ENCODE measurements around the gene KMT2D.
A peak's percentile ranks its signal among the peaks of the same experiment; 100 is the strongest.

Gene KMT2D

DNA sequence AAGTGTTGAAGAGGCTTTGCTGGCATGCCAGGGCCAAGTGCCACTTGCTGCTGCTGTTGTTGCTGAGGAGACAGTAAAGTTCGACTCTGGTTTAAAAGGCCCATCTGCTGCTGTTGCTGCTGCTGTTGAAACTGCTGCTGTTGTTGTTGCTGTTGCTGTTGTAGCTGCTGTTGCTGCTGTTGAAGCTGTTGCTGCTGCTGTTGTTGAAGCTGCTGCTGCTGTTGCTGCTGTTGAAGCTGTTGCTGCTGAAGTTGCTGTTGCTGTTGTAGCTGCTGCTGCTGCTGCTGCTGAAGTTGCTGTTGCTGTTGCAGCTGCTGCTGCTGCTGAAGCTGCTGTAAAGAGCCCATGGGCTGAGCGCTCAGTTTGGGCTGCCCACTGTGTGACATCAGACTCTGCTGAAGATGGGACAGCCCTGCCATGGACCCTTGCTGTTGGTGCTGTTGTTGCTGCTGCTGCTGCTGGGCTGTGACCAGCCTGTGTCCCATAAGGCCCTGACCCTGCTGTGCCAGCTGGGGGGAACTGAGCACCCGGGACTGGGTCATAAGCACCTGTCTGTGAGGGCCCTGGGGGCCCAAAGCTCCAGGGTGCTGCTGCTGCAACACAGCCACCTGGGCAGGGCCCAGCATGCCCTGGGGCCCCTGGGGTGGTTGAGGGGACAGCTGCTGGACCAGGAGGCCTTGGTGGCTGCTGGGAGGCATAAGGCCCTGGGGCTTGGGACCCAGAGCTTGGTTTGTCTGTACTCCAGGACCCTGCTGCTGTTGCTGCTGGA, 27.7 kb downstream of the KMT2D start:
- no peak for DNase-seq

DNA sequence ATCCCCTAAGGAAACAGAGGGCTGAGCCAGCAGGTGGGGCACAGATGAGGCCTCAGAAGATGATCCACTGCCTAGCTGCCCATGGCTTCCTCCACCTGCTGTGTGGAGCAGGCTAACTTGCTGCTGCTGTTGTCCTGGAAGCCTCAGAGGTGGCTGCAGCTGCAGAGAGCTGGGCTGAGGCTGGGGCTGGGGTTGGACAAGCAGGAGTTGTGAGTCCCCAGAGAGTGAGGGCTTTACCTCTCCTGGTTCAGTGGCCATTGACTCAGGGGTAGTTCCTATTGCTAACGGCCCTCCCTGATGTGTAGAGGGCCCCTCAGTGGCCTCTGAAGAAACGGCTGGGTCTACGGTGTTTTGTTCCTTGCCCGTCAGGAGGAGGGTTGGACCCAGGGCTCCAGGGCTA, 28.3 kb downstream of the KMT2D start:
- DNase-seq, result no peak

DNA sequence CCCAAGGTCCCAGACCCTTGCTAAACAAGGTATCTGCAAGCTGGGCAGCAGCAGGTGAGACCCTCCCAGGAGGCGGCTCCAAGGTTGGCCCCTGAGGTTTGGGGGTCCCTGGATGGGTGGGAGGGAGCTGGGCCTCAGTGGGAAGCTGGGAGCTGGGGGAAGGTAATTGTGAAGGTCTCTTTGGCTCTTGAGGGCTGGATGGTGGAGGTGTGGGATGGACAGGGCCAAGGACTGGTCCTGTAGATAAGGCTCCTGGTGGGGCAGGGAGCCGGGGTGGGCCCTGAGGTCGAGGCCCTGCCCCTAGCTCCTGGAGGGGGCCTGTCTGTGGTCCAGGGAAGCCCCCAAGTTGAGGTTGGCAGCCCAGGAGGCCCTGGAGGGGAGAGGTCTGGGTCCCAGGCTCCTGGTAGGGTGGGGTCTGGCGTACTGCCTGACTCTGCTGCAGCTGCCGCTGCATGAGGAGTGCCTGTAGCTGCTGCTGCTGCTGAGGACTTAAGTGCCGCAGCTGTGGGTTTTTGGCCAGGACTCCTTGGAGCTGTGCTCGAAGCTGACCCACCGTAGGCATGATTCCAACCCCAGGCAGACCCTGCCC, 28.9 kb downstream of the KMT2D start:
- DNase-seq, result no peak

DNA sequence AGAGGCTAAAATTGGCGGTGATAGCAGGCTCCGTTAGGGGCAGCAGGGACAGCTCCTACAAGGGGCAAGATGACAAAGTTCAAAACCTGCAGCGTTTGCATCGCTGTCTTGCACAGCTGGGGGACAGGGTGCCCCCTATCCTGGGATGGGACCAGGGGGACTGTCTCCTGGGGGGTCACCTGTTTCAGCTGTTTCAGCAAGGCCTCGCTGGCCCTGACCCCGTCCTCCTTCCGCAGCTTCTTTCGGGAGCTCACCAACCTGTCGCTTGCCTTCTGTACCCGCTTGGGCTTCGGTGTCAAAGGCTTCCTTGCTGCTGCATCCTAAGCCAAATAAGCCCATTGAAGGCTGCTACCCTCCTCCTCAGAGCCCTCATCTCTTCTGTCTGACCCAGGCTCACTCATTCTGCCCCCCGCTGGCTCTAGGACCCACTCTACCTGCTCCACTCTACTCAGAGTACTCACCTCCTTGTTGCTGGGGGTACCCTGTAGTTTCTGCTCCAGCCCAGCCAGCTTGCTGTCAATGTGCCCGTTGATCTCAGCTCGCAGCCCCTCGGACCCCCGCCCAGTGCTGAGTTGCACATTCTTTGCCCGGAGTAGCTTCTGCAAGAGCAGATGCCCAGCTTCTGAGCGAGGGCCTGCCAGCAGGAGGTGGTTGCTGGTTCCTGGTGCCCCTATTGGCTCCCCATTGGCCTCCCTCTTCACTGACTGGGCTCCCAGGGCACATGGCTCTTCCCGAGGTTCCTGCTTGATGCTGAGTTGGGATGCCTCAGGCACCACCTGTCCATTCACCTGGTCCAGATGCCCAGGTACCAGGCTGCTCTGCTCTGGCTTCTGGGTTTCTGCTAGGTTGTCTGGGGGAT, 29.7 kb downstream of the KMT2D start:
- DNase-seq, result no peak

DNA sequence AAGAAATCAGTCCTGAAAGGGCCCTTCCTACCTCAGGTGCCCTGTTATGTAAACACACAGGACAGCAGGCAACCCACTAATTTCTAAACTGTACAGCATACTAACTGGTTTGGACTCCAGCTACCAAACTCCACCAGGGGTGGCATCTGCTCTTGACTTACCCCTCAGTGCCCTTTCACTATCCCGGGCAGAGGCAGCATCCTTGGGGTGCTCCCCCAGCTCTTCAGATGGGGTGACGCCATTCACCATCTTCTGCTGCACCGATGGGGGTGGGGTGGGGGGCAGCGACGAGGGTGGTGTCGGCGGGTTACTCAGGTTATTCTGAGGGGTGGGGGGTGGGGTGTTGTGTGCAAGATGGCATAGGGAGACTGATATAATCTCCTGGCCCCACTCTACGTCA, 30.5 kb downstream of the KMT2D start:
- DNase-seq, result no peak

DNA sequence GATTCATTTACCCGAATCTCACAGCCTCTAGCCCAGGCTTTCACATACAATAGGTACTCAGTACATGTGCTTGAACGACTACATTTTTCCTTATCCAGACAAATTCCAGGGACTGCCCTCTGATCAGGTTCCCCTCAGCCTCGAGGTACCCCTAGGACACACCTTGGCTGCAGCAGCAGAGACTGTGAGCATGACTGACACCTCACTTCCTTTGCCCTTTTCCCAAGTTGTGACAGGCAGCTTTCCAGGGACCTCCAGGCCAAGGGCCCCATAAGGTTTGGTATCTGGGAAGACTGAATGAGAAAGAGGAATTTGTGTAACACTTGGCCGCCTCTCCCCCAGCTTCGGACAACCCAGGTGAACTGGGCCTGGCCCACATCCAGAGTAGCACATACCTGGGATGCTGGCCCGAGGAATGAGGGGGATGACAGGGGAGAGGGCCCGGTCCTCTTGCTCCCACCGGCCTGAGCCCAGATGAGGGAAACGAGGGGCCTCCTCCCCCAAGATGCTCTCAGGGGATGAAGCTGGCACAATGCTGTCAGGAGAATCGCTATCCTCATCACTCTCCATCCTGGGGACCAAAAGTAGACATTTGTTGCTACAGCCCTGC, 31.8 kb downstream of the KMT2D start:
- DNase-seq, result no peak

DNA sequence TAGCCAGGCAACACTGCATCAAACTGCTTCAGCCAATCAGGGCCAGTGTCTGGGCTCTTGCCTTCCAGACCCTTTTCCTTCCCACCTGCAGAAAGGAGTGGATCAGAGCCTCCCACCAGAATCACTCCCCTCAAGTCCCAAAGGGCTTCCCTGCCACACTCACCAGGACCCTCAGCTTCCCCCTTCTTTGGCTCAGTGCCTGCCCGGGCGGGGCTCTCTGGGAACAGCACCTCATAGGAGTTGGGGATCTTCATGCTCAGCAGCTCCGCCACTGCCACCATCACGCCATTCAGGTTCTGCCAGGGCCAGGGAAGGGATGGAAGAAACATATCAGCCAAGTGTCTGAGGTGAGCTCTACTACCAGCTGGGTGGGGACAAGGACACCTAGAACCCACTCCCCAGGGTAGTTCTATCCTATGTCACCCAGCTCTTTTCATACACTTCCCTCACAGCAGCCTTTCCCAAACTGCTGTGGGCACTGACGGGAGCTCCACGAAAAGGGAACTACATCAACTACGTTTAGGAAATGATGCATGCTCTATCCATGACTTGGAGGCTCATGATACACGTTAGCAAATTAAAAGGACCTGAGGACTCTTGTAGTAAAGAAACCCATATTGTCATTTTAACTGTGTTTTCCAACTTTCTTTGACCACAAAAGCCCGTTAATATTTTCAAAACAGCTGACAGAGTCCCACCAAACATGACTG, 32.6 kb downstream of the KMT2D start:
- DNase-seq, result no peak

DNA sequence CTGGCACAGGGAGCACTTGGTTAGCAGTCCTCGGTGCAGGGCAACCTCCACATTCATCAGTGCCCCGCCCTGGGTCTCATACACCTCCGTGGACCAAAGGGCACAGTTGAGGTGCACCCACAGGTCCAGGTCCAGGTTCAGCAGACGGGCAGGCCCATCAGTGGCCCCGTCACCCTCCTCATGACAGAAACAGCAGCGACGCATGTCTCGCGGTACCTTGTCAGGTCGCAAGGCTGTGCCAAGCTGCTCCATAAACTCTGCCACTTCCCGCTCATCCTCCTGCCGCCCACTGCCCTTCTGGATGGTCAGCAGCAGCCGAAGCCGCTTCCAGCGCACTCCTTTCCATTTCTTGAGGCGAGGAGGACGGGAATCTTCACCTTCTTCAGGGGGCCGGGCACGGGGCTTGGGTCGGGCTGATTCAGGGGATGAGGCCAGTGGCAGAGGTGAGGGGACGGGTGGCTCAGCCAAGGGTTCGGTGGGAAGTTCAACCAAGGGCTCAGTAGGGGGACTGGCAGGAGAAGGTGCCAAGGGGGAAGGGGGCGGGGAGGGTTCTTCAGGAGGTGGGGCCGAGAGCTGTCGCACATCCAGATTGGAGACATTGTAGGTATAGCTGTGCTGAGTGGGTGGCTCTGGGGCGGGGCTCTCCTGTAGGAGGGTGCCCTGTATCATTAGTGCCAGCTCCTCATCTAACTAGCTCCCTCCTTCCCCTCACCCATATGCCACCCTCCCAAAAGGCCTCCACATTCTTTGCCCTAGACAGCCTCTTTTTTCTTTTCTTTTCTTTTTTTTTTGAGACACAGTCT, 33.7 kb downstream of the KMT2D start:
- DNase-seq, result no peak

DNA sequence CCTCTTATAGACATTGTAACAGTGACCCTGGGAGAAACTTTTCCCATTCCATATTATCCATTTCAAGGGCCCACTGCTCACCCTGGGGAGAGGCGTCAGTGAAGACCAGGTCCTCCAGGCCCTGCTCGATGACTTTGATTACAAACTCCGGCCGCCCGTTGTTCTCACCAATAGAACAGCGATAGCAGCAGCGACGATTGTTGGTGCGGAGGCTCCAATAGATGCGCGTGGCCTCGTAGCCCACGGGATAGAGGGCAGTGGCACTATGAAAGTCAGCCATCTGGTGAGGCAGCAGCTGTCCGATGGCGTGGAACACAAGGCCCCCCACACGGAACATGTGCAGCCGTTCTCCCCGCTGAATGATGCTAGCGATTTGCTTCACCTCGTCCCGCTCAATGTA, 34.5 kb downstream of the KMT2D start:
- no peak for DNase-seq

DNA sequence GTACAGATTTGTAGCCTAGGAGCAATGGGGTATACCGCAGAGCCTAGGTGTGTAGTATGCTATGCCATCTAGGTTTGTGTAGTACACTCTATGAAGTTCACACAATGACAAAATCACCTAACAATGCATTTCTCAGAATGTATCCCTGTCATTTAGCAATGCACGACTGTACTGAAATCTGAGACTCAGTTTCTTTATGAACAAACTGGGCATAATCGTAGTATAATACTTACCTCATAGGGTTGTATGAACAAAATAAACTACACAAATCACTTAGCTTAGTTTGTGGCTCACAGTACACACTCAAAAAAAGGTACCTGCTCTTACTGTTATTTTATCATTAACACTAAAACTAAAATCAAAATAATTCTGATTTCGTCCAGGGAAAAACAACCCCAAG, 35.1 kb downstream of the KMT2D start:
- no peak for DNase-seq

DNA sequence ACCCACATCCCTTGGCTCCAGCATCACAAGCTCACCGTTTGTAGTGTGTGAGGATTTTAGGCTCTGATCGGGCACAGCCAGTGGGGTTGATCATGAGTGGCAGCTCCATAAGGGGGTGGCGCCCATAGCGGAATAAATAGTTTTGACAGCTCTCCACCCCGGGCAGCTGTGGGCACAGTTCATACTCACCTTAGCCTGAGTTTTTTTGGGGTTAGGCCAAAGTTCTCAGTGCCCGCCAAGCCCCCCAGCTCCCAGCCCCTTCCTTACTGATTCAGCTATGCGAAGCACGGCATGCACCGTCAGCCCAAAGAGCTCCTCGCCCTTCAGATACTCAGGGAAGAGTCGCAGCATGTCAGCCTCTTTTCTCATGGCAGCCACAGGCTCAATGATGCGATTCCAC, 36.1 kb downstream of the KMT2D start:
- DNase-seq, result no peak

DNA sequence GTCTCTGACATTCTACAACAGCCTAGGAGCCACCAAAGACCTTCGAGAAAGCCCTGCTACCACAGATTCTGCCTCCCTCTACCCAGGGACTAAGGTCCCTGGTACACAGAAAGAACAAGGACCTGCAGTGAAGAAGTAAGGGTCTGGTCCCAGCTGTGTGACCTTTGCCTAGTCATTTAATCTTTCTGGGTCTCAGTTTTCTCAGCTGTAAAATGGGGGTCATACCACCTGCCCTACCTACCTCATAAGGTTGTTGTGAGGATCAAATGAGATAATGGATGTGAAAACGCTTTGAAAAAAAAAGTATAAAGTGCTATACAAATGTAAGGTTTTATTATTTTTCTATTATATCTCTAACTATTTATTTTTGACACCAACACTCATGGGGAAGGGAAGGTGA, 36.8 kb downstream of the KMT2D start:
- no peak for DNase-seq

DNA sequence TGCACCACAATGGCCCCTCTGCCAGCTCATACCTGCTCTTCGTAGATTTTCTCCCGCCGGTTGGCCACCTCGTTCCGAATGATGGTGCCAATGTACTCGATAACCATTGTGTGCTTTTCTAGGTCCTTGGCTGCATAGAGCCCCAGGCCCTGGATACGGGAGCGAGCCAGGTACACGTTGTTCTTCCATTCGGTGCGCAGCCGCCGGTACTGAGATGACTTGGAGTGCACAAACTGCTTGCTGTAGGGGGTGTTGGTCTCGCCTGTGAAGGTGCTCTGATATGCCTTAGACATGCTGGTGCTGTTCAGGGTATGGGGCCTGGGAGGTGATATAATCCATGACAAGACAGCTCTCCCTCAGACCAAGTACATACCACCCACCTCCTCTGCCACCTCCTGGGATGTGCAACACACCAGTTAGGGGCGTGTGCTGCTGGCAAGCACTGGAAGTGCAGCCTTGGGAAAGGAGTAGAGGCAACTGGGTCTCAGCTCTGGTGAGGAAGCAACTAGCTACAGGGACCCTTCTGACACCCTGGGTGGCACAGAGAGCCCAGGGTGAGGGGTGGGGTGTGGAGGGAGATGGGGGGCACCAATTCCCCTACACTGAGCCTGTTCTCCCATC, 37.9 kb downstream of the KMT2D start:
- no peak for DNase-seq

DNA sequence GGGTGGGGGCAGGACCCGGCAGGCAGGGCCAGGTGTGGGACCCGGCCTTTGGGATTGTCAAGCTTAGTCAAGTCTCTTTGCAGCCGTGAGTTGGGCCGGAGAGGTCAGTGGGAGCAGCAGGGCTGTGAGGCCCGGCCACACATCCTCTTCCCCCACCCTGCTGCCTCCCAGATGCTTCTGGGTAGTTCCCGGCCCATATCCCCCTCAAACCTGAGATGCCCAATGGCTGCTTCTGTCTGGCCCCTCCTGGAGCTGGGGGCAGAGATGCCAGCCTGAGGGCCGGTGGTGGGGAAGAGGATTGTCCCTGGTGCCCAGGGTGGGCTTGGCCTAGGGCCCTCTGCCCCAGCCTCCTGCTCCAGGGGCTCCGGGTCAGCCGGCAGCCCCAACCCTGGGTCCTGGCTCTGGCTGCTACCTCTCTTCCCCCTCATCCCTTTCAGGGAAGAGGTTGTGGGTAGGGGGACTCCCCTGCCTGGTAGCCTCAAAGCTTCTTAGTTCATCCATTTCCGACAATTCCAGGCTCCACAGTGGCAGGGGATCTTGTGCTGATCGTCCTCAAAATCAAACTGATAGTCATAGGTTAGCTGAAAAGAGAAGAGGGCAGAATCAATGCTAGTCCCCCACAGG, 39.2 kb downstream of the KMT2D start:
- DNase-seq, result no peak

DNA sequence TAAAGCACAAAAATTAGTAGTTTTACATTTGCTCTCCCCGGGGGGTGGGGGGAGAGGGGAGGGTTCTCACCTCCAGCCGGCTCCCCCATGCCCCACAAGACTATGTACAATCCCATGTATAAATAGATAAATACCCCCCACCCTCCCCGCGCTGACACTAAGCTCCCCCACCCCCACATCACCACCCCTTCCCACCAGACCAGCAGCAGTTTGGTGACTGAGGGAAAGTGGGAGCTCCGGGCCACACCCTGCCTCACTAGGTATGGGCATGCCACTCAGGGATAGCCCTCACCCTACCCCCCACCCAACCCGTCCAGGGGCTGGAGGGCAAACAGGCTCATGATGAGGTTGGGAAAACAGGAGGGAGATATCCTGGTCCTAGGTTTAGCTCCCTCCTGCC, 40.2 kb downstream of the KMT2D start:
- DNase-seq, result no peak

DNA sequence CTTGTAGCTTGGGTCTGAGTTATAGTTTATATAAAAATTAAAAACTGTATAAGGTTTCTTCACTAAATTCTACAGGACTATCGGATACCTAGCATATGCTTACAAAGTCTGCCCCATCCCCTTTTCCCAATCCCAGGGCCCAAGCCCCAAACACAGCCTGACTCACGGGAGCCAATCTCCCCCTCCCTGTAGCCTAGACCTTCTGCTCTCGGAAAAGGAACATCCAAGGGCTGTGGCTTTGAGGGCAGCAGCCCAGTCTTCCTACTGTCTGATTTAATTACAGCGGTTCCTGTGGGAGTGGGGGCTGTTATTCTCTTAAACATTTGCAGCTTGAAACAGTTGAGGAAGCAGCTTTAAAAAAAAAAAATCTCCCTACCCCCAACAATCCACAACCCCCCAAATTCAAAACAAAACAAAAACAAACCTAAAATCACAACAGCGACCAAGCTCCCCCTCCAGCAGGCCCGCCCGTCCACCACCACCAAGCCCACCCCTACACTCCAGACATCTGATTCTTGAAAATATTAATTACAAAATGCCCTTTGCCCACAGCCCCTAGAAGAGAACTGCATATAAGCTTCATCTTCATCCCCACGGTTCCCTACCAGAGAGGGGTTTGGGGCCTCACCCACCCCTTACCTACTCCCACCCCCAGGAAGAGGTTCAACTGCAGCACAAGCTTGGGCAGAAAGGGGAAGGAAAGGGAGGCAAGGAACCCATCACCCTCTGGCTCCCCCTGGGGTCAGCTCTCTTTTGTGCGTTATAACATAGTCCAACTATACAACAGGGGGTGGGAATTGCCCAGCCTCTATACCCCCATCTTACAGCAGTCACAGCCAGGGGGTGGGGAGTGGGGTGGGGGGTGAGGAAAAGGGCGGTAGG, 40.9 kb downstream of the KMT2D start:
- DNase-seq, result peak; percentile 51

DNA sequence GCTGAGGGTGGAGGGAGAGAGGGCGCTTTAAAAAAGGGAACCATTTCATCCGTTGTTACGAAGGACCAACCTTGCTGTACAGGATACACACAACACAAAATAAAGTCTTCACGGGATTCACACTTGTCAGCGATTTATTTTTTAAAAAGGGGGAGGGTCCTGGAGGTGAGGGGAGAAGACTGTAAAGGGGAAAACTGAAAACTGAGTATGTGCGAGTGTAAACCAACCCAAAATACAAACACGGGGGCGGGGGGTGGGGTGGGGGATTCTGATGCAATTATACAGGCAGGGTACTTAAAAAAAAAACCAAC, 41.5 kb downstream of the KMT2D start:
- DNase-seq, result no peak

DNA sequence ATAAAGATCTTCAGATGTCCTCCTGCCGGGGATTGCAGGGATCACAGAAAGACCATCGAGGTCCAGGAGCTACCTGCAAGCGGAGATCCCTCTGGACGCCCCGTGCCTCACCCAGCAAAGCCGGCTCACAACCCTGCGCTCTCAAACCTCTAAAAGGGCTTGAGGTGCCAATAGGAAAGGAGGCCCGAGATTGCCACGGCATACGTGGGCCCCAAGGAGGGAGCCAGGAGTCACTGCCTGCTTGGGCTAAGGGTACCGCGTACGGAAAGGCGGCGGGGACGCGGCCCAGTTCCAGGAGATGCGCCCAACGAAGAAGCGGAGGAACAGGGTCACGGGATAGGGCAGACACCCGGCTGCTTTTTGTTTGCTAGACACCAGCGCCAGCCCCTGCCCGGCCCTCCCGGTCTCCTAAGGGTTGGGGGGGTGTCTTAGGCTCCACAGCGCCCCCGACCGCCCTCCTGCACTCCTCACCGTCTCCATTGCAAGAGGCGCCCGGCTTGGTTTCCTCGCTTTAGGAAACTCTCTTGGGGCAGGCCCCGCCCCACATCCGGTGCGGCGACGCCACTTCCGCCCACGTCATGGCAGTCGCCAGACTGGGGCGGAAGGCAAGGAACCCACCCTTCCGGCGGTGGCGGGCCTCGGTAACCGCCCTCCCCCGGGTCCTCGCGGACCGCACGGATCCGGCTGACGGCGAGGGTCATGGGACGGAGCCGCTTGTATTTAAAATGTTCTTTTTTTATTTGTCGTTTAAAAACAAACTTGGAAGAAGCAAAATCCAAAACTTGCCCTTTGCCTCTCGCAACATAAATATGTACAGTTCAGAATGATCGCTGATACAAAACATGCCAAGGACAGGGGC, 42.1 kb downstream of the KMT2D start, which contains the start of gene PRKAG1:
Gene PRKAG1, minus strand, starts transcription at position 516 of the 859 bp plus-strand sequence. Its CDS starts 36 bp downstream, at position 480.
- DNase-seq, result peak; percentile 97

DNA sequence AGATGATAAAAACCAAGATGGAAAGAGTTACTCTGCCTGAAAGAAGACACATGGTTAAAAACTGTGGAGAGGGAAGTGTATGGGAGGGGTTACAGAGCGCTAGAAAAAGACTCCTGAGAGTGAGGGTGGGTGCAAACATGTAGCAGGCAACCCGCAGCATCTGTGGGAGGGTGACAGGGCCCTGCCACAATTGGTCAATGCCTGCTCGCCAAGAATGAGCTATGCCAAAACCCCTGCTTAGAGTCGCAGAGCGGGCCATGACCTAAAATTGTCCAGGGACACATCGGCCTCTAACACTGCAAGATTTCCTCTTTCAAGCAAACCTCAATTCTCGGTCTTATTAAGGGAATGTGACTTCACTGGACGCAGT, 42.7 kb downstream of the KMT2D start:
- peak; percentile 54 for DNase-seq

Data from activated CD4-positive, alpha-beta T cell treated with anti-CD3 and anti-CD28 coated beads, Interleukin-2, amount 50 U/mL, for 16 hours (primary cell).